ENCODE results near the gene SNX9.

Gene SNX9

DNA sequence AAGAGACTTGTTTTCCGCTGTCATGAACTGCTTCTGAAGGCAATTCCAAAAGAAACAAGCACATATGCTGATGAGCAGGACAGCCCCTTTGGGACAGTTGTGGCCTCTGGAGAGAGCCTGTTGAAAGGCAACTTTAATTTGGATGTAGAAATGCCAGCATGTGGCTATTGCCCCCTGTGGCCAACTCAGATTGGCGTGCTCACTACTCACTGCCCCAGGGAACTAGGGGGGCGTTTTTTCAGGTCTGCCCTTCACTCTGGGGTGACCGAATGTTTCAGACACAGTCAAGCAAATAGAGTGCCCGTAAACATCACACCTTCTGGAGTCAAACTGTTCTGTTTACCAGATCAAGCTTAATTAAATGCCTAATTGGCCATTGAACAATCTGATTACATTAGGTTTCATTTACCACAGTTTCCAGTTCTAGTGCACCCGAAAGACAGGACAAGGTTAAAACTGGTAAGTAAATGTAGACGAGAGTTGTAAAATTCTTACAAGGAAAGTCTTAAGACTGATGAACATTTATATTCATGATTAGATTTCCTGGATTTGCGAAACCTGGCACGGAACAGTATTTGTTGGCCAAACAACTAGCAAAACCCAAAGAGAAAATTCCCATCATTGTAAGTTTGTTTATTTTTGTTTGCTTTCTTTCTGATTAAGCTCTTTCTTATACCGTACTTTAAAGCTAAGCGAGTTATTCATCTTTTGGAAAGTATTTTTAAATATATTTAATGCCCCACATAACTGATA, 82.7 kb downstream of the SNX9 start:
- TF ChIP-seq, protein P1, sequence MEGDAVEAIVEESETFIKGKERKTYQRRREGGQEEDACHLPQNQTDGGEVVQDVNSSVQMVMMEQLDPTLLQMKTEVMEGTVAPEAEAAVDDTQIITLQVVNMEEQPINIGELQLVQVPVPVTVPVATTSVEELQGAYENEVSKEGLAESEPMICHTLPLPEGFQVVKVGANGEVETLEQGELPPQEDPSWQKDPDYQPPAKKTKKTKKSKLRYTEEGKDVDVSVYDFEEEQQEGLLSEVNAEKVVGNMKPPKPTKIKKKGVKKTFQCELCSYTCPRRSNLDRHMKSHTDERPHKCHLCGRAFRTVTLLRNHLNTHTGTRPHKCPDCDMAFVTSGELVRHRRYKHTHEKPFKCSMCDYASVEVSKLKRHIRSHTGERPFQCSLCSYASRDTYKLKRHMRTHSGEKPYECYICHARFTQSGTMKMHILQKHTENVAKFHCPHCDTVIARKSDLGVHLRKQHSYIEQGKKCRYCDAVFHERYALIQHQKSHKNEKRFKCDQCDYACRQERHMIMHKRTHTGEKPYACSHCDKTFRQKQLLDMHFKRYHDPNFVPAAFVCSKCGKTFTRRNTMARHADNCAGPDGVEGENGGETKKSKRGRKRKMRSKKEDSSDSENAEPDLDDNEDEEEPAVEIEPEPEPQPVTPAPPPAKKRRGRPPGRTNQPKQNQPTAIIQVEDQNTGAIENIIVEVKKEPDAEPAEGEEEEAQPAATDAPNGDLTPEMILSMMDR (IDR thresholded peaks at IDR 0.05; ENCODE audit: low read depth, low read length), result no peak
- peak; percentile 14 for DNase-seq (ENCODE audit: extremely low read depth, low read depth)

DNA sequence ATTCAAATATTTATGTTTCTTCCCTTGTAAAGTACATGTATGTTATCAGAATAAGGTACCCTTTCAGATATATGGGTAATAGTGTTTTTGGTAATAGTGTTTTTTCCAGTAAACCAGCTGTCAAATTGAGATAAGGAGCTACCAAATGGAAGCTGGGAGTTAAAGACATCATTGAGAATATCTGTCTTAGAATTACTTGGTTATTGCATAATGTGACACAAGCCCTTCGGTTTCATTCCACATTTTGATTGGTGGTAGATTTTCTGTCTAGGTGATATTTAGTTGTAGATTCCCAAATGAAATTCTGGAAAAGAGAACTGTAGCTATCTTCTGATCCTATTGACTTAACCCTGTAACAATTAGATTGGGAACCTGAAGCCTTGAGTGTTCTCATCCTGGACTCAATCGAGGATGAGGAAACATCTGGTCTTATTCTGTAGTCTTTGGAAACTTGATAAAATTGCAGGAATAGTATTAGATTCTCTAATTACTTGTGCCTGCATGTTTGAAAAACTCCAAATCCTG, 83.6 kb downstream of the SNX9 start:
- TF ChIP-seq, protein P1 (IDR thresholded peaks at IDR 0.05; ENCODE audit: low read depth, low read length), result no peak
- DNase-seq (ENCODE audit: extremely low read depth, low read depth), result peak; percentile 15

DNA sequence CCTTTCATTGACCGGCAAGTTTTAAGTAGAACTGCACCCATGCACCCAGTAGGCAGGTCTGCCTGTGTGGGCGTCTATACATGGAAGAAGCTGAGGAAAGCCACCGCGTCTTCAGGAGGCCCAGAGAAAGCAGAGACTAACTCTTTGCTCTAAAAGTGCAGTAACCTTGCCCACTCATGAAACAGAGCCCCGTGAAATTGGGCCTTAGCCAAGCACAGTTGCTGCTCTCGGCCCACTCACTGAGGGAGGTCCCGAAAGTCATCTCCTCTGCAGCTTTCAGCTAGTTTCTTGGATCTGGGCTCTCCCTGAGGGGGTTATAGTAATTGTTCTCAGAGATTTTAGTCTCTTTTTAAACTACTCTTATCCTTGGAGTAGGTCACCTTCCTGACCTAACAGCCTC, 84.6 kb downstream of the SNX9 start:
- no peak for DNase-seq (ENCODE audit: extremely low read depth, low read depth)
- TF ChIP-seq, protein P1 (IDR thresholded peaks at IDR 0.05; ENCODE audit: low read depth, low read length), result no peak

DNA sequence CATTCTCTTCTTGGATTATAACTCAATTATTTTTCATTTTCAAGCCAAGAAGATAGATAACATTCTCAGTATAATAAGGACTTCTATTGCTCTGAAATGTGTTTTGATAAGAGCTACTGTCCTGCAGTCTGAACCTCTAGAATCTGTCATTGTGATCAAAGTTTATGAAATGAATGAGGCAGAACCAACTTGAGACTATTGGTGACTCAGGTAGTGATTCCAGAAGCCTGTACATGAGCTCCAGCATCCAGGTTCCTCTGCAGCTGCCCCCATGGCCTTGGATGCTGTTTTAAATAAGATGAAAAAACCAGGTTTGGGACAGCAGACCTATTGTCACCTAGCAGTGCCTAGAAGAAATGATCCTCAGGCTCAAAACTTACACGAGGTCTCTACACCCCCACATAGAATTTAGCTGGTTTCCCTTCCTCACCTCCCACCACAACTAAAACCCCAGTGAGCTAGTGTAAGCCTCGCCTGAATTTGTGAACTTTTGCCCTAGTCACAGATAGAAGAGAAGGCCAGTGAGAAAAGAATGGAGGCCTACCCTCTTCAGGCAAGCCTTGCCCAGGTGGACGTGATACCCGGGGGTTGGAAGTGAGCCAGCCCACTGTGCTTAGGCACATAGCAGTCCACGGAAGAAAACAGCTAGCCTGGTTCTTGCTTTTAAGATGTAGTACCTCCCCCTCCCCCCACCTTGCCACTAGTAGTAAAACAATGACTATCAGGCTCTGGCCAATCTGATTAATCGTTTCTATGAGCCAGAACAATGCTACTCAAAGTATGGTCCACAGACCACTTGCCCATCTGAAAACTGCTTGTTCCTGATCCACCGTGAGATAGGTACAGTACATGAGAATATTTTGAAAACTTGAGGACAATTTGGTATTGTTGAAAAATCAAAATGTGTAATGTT, 85.6 kb downstream of the SNX9 start:
- no peak for DNase-seq (ENCODE audit: extremely low read depth, low read depth)
- TF ChIP-seq, protein P1 (IDR thresholded peaks at IDR 0.05; ENCODE audit: low read depth, low read length), result no peak

DNA sequence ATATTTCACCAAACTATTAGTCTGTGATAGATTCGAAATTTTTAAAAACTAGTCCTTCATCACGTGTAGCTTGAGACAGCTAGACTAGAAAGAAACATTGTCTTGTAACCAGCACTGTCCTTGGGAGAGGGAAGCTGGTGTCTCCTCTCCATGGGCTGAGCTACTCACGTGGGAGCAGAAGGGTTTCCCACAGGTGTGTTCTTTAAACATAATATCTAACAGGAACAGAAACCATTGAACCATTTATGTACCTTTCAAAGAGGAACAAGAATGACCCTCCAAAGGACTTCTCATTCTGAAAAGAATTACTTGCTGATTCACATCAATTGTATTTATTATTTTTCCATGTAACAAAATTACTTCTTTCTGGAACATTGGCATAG, 86.2 kb downstream of the SNX9 start:
- no peak for DNase-seq (ENCODE audit: extremely low read depth, low read depth)

DNA sequence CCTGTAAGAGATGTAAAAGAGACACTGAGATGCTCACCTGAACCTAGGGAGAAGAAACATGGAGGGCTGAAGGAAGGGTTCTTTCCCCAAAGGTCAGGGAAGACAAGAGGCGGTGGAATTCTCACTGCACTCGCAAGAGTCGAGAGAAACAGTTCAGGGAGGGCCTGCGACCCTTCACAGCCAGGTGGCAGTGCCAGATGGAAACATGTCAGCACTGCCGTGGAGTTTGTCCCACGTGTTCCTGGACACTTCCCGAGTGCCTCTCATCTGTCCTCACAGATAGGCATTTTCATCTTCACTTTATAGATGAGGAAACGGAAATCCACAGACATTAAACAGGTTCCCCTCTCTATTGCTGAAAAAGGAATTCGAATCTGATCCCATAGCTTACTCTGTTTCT, 88.2 kb downstream of the SNX9 start:
- DNase-seq (ENCODE audit: extremely low read depth, low read depth), result no peak
- TF ChIP-seq, protein P1 (IDR thresholded peaks at IDR 0.05; ENCODE audit: low read depth, low read length), result no peak

More for the DNA sequence above, 86.2 kb downstream of the SNX9 start:
- TF ChIP-seq, protein P1 (IDR thresholded peaks at IDR 0.05; ENCODE audit: low read depth, low read length), result no peak

DNA sequence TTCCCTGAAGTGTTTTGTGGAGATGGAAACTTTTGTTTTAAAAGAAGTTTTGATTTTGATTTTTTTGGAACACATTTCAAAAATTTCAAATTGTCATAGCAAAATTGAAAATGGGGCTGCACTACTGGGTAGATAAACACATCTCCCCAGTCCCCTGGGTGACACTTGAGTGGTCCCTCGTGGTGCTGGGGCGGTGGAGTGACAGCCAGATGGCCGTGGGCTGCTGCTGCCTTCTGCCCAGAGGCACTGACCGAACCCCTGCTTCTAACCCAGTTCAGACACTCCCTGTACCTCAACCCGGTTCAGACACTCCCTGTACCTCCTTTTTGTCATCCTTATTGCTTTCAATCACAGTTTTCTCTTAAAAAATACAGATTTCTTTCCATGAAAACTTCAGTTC, 88.7 kb downstream of the SNX9 start:
- TF ChIP-seq, protein P1 (IDR thresholded peaks at IDR 0.05; ENCODE audit: low read depth, low read length), result no peak
- DNase-seq (ENCODE audit: extremely low read depth, low read depth), result no peak

Measured in AG09319 (cell line).